Fibroblast of lung (primary cell): ENCODE data around the gene NOSIP. TPM values are rescaled to one million over a fixed set of nuclear protein-coding genes. Genes with fewer than 3 reads are reported as not detected.

Experiments
- DNase-seq, 2 donors: peaks; one replicate each; pipeline versions ENCODE4 v3.0.0 to v3.0.0-alpha.2; 2010; ENCODE audit warnings: low read depth in 2 of 2
- H2AFZ ChIP-seq: 2 replicates; pipeline ENCODE4 v1.5.1; 2012; ENCODE audit warnings: low read length, control low read depth, inconsistent platforms
- H3K27ac ChIP-seq: 2 replicates; pipeline ENCODE4 v1.5.1; 2011; ENCODE audit warnings: low read length, control low read depth; ENCODE audit not compliant: insufficient read depth
- H3K27me3 ChIP-seq: 2 replicates; pipeline ENCODE4 v1.5.1; 2011; ENCODE audit warnings: mild to moderate bottlenecking, low read length; ENCODE audit not compliant: control insufficient read depth, insufficient read depth
- H3K36me3 ChIP-seq: 2 replicates; pipeline ENCODE4 v1.5.1; 2011; ENCODE audit warnings: low read length; ENCODE audit not compliant: control insufficient read depth, insufficient read depth
- H3K4me1 ChIP-seq: 2 replicates; pipeline ENCODE4 v1.5.1; 2011; ENCODE audit warnings: low read length; ENCODE audit not compliant: control insufficient read depth, insufficient read depth; ENCODE audit errors: extremely low read depth
- H3K4me2 ChIP-seq: 2 replicates; pipeline ENCODE4 v1.5.1; 2011; ENCODE audit warnings: low read length, control low read depth; ENCODE audit not compliant: insufficient read depth; ENCODE audit errors: extremely low read depth
- H3K4me3 ChIP-seq, 4 experiments: fragments of 200-600 bp in 1 of 4; sonication (generic) in 1 of 4; replicated peaks in 1 of 4; 2 replicates each; pipeline ENCODE4 v1.5.1; 2011 to 2016; ENCODE audit warnings: low read length in 4 of 4, low read depth in 3 of 4, mild to moderate bottlenecking in 3 of 4, control low read depth in 2 of 4, inconsistent platforms in 1 of 4, mixed read lengths in 1 of 4; ENCODE audit not compliant: insufficient read depth in 1 of 4; ENCODE audit errors: control extremely low read depth in 1 of 4
- H3K79me2 ChIP-seq: 2 replicates; pipeline ENCODE4 v1.5.1; 2012; ENCODE audit warnings: mild to moderate bottlenecking, low read length, inconsistent platforms; ENCODE audit not compliant: control insufficient read depth, insufficient read depth
- H3K9ac ChIP-seq: 2 replicates; pipeline ENCODE4 v1.5.1; 2011; ENCODE audit warnings: mild to moderate bottlenecking, low read length, control low read depth; ENCODE audit not compliant: insufficient read depth
- H3K9me3 ChIP-seq: 2 replicates; pipeline ENCODE4 v1.5.1; 2012; ENCODE audit warnings: low read depth, low read length; ENCODE audit not compliant: control insufficient read depth, insufficient read depth
- H4K20me1 ChIP-seq: 2 replicates; pipeline ENCODE4 v1.5.1; 2011; ENCODE audit warnings: low read length; ENCODE audit not compliant: control insufficient read depth, insufficient read depth; ENCODE audit errors: extremely low read depth
- EZH2 ChIP-seq: IDR thresholded peaks from 2 replicates; pipeline ENCODE4 v1.5.1; 2012; ENCODE audit warnings: low read length, control low read depth, mild to moderate bottlenecking; ENCODE audit errors: missing control alignments
- polyA plus RNA-seq, 2 donors: library from polyadenylated mRNA; depleted of rRNA in 1 of 2; stranded (reverse) in 1 of 2; unstranded in 1 of 2; fragments of >200 nt; gene quantifications; 2 replicates each; pipeline ENCODE4 v1.2.1, GENCODE V29; 2011 to 2012; ENCODE audit warnings: missing spikeins in 1 of 2
- total RNA-seq: library from RNA; depleted of rRNA; stranded (reverse); fragments of >200 nt; gene quantifications from 2 replicates; pipeline ENCODE4 v1.2.1, GENCODE V29; 2014
- TF ChIP-seq, protein P1 (sequence below), 2 donors: IDR thresholded peaks in 1 of 2; conservative IDR thresholded peaks in 1 of 2; 1 replicate in 1 of 2; 2 replicates in 1 of 2; pipeline ENCODE4 v1.5.1; 2011 to 2012; ENCODE audit warnings: low read length in 2 of 2, control low read depth in 1 of 2, inconsistent platforms in 1 of 2, low read depth in 1 of 2, mild to moderate bottlenecking in 1 of 2

NOSIP gene
- total and polyA plus RNA-seq, 2 donors (not counting 1 experiment from before 2014, with no cell fraction given), result 41.2 to 67.9 TPM

GRCh38 chr19:49590071-49590970 is 10.0 kb upstream of the NOSIP start:
- H3K27me3 ChIP-seq, result no peaks in the 10 kb centered on the region
- no peak for TF ChIP-seq EZH2
- TF ChIP-seq, protein P1, sequence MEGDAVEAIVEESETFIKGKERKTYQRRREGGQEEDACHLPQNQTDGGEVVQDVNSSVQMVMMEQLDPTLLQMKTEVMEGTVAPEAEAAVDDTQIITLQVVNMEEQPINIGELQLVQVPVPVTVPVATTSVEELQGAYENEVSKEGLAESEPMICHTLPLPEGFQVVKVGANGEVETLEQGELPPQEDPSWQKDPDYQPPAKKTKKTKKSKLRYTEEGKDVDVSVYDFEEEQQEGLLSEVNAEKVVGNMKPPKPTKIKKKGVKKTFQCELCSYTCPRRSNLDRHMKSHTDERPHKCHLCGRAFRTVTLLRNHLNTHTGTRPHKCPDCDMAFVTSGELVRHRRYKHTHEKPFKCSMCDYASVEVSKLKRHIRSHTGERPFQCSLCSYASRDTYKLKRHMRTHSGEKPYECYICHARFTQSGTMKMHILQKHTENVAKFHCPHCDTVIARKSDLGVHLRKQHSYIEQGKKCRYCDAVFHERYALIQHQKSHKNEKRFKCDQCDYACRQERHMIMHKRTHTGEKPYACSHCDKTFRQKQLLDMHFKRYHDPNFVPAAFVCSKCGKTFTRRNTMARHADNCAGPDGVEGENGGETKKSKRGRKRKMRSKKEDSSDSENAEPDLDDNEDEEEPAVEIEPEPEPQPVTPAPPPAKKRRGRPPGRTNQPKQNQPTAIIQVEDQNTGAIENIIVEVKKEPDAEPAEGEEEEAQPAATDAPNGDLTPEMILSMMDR (conservative IDR thresholded peaks at IDR 0.05 in 1 of 2, IDR thresholded peaks at IDR 0.05 in 1 of 2; ENCODE audit: low read depth in 1 of 2, low read length in 2 of 2), result peak in 1 of 2 donors; percentile 13
- peak overlapping the region; percentile 60 for H3K9ac ChIP-seq
- DNase-seq, result peak; percentile 96
- H4K20me1 ChIP-seq, result no peaks in the 10 kb centered on the region
- peaks cover 25% of the 10 kb centered on the region for H3K79me2 ChIP-seq
- peak overlapping the region; percentile 100 for H3K4me2 ChIP-seq
- peak overlapping the region; percentile 70 for H3K27ac ChIP-seq
- peak overlapping the region; percentile 63 for H2AFZ ChIP-seq
- H3K4me3 ChIP-seq, result peak overlapping the region; percentile 49 to 90 (median 75)
- H3K4me1 ChIP-seq, result peaks cover 6% of the 10 kb centered on the region
- H3K9me3 ChIP-seq, result no peaks in the 10 kb centered on the region
- peaks cover 7% of the 10 kb centered on the region for H3K36me3 ChIP-seq

DNA sequence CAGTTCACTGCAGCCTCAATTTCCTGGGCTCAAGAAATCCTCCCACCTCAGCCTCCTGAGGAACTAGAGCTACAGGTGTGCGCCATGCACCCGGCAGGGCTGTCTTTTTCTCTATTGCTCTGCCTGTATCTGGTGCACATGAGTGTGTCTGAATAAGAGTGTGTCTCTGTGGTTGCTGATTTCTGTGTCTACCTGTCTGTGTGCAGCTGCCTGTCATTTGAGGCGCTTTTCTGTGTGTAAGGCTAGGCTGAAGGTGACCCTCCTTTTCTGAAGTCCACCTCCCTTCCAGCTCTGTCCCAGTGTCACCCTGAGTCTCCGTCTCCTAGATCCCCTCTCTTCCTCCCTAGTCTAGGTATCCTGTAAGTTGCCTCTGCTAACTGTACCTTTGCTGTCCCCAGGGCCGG is 9.1 kb upstream of the NOSIP start:
- H4K20me1 ChIP-seq, result no peaks in the 10 kb centered on the region
- no peak overlapping the region for H2AFZ ChIP-seq
- no peaks in the 10 kb centered on the region for H3K27me3 ChIP-seq
- H3K27ac ChIP-seq, result no peak overlapping the region
- H3K79me2 ChIP-seq, result peaks cover 23% of the 10 kb centered on the region
- H3K4me2 ChIP-seq, result no peak overlapping the region
- TF ChIP-seq EZH2, result no peak
- TF ChIP-seq, protein P1 (conservative IDR thresholded peaks at IDR 0.05 in 1 of 2, IDR thresholded peaks at IDR 0.05 in 1 of 2; ENCODE audit: low read depth in 1 of 2, low read length in 2 of 2), result no peak
- H3K4me3 ChIP-seq, result no peak overlapping the region
- DNase-seq, result no peak
- H3K4me1 ChIP-seq, result peaks cover 6% of the 10 kb centered on the region
- H3K36me3 ChIP-seq, result peaks cover 4% of the 10 kb centered on the region
- H3K9ac ChIP-seq, result no peak overlapping the region
- no peaks in the 10 kb centered on the region for H3K9me3 ChIP-seq

- no peak overlapping the region for H3K27ac ChIP-seq
- peaks cover 16% of the 10 kb centered on the region for H3K79me2 ChIP-seq
- H3K4me1 ChIP-seq, result peaks cover 4% of the 10 kb centered on the region
- no peak overlapping the region for H3K4me2 ChIP-seq
- TF ChIP-seq EZH2, result no peak
- TF ChIP-seq, protein P1 (conservative IDR thresholded peaks at IDR 0.05 in 1 of 2, IDR thresholded peaks at IDR 0.05 in 1 of 2; ENCODE audit: low read depth in 1 of 2, low read length in 2 of 2), result no peak
- no peaks in the 10 kb centered on the region for H4K20me1 ChIP-seq
- H2AFZ ChIP-seq, result no peak overlapping the region
- no peak overlapping the region for H3K9ac ChIP-seq
- H3K36me3 ChIP-seq, result no peaks in the 10 kb centered on the region
- DNase-seq, result no peak
- no peak overlapping the region for H3K4me3 ChIP-seq
- no peaks in the 10 kb centered on the region for H3K27me3 ChIP-seq
- no peaks in the 10 kb centered on the region for H3K9me3 ChIP-seq
These were observed 8.2 kb upstream of the NOSIP start for GRCh38 chr19:49588365-49589122.
